GM18526 (cell line): ENCODE data around the gene CAMTA1.

Source experiments
- POLR2A ChIP-seq: IDR thresholded peaks from 3 replicates; pipeline ENCODE4 v1.6.1; 2011; ENCODE audit not compliant: insufficient read length; ENCODE audit errors: extremely low read depth

CAMTA1 gene

GRCh38 chr1:6988796-6989195 lies 203.5 kb downstream of the CAMTA1 start:
- TF ChIP-seq POLR2A: no peak

- no peak for TF ChIP-seq POLR2A
Observed at GRCh38 chr1:6989212-6990159, 204.2 kb downstream of the CAMTA1 start.

- TF ChIP-seq POLR2A: no peak
Observed at GRCh38 chr1:6991266-6991665, 206.0 kb downstream of the CAMTA1 start.

DNA sequence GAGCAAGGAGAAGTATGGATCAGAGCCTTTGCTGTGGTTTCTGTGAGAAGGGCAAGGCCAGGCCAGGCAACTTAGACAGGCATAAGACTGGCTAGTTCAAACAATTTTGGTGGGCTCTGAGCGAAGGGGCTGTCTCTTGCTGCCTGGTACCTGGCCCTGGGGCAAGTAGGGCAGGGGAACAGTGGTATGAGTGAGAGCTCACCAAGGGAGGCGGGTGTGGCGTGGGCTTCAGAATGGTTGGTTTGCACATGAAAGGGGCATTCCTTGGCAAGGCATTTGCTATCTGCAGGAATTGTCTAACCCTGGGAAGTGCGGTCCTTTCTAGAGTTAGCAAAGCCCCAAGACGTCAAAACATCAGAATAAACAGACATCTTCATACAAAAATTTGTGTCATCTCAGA lies 210.5 kb downstream of the CAMTA1 start:
- no peak for TF ChIP-seq POLR2A

DNA sequence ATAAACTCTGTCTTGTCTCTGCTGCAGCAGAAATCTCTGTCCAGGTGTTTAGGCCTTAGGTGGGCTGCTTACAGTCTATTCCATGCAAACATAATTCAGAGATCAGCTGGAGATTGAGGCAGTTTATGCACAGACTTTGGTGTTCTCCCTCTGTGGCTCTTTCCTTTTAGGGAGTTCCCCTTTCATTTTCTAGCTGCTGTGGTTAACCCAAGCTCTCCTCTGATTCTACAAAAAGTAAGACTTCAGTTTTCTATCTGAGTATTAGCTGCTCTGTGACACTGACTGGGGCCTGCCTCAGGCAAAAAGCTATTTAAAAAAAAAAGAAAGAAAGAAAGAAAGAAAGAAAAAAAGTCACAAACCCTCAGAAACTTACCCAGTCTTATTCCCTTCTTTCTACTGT lies 211.1 kb downstream of the CAMTA1 start:
- no peak for TF ChIP-seq POLR2A

DNA sequence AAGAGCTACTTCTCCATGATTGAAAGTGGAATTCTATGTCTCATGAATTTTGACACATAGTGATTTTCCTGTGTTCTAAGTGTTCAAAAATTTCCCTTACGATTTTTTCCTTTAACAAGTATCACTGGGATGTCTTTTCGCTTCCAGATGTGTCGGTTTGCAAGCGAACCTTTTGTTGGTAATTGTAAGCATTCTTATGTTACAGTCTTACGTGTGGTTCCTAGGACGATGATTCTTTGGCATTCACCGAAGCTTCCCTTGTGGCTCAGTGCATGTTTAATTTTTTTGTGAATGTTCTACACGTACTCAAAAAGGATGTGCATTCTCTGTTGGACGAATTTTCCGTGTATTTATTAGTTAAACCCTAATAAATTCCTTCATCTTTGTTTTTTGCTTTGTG lies 211.6 kb downstream of the CAMTA1 start:
- TF ChIP-seq POLR2A: no peak

- TF ChIP-seq POLR2A: no peak
Observed at GRCh38 chr1:6998267-6998666, 213.0 kb downstream of the CAMTA1 start.

DNA sequence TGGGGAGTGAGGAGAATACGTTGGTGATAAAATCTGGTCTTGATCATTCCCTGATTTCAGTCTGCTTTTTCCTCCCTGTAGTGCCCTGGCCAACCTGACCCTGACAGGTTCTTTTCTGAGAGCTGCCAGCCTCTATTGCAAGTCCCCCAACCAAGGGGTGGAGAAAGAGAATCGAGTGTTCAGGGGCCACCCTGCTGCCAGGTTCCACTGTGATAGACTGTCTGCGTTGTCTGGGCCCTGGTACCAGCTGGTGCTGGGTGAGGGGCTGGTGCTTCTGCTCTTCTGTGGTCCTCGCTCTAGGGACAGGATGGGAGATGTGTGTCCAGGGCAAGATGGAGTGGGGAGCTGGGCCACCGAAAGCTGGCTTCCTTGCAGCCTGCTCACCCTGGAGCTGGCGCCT lies 214.6 kb downstream of the CAMTA1 start:
- TF ChIP-seq POLR2A: no peak

DNA sequence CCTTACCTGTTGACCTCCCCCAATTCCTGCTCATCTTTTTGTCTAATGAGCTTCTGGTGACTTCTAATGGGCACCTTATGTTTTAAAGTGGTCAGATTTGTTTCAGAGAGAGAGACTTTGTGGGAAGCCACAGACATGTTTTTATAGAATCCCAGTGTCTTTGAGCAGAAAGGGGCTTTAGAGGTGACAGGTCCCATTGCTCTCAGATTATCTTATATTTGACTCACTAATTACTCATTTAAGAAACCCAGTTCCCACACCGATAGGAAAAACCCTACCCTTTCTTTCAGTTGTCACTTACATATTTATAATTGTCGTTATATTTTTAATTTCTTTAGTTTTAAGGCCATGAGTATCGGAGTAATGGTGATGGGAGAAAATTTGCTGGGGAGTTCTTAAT lies 215.5 kb downstream of the CAMTA1 start:
- no peak for TF ChIP-seq POLR2A

- TF ChIP-seq POLR2A: no peak
Observed at GRCh38 chr1:7002728-7003127, 217.5 kb downstream of the CAMTA1 start.

DNA sequence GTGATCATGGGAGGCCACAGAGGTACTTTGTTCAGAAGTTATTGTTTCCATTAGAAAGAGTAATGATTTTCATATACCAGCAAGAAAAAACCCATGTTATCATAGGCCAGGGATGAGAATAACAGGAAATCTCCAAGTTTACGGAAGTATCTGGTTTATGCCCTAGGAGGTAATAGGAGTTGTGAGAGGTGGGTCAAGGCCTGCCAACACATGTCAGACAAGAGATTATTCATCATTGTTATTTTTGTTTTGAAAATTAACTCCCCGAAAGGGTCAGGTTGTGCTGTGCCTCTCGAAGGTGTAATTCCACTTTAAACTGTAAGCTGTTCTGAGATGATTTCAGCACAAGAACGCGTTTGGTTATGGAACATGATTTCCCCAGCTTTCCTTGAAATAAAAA lies 218.4 kb downstream of the CAMTA1 start:
- no peak for TF ChIP-seq POLR2A

DNA sequence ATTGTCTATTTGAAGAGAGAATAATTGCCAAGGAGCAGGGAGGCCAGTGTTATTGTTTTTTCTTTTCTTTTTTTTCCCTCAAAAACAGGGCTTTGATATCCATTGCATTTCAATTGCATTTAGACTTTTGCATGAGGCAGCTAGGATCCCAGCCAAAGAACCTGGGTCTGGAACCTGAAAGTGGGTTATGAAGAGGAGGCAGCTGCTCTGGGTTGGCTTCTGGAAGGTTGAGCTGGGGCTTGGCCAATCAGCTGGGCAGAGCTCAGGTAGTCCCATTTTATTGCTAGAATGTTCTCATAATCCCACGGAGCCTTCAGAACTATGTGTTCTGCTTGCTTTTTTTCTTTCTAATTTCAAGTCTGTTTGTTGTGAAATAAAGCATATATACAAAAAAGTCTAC lies 218.9 kb downstream of the CAMTA1 start:
- no peak for TF ChIP-seq POLR2A

- TF ChIP-seq POLR2A: no peak
Observed at GRCh38 chr1:7005762-7006161, 220.5 kb downstream of the CAMTA1 start.

DNA sequence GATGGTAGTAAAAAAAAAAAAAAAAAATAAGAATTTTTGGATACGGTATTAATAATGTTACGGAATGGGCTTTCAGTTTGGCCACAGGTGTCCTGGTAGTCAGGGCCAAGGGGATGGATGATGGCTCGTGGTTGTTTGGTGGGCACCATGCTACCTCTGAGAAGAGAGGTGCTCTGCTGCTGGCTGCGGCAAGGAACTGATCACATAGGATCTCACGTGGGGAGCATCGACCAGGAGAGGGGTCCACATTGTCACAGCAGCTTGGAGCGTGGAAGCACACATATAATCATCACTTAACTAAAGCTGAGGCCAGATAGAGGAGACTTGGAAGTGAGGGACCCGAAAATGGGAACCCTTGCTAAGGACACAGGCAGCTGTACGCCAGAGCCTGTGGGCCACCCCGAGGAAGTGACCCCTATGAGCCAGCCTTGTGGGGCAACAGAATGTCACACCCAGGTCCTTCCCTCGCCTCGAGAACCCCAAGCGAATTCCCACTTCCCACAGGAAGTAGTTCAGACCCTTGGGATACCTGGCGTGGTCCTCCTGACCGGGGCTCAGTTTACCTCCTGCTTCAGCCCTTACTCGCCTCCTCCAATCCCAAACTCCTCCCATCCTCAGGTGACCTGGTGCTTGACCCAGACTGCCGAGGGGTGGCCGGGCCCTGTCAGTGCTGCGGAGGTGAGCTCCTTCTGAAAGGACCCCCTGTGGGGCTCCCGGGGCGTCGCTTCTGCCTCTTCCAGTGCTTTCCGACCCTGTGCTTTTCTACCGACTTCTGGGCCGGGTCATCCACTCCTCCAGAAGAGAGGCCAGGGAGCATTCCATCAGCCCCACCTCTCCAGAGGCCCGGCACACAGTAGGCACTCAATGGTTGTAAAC lies 222.0 kb downstream of the CAMTA1 start:
- TF ChIP-seq POLR2A: no peak

DNA sequence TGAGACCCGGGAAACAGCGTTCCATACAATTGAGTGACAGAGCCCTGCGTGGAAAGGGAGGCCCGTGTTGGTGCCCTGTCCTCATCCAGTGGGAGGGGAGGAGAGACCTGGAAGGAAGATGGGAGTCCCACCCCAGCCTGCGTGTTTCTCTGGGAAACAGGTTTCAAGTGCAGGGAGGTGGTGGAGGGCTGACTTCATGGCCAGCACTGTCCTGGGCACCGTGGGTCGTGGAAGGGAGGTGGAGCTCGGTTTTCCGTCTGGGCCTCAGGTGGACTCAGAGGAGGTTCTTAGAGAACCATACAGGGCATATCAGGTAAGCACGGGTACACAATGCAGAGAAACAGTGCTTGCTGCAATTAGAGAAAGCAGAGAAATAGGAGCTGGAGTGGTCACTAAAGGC lies 222.6 kb downstream of the CAMTA1 start:
- TF ChIP-seq POLR2A: no peak

DNA sequence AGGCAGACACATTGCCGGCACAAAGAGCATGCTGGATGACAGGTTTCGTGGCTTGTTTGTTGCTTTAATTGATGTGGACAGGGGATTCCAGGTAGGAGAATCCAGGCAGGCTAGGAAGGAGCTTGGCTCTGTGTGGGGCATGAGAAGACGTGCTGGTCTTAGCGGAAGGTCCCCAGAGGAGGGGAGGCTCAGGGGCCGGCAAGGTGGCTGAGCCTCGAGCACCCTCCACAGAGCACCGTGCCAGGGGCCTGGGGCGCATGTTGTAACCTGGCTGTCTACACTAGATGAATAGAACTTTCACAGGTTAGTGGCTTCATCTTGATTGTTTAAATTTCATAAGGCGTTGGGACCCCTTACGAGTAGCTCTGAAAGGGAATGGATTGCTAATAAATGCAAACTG lies 223.1 kb downstream of the CAMTA1 start:
- no peak for TF ChIP-seq POLR2A
